PFSK-1 (cell line): Measurements from ENCODE around the gene STRN4.

Source experiments
- FOXP2 ChIP-seq: optimal IDR thresholded peaks from 2 replicates; pipeline ENCODE3; 2011; ENCODE audit warnings: borderline replicate concordance, control low read depth, inconsistent platforms; ENCODE audit not compliant: insufficient read depth; ENCODE audit errors: extremely low read length, extremely low read depth
- POLR2AphosphoS5 ChIP-seq: IDR thresholded peaks from 2 replicates; pipeline ENCODE4 v1.6.1; 2012; ENCODE audit warnings: low read depth, mild to moderate bottlenecking, control low read depth, low read length, moderate library complexity
- SIN3A ChIP-seq: IDR thresholded peaks from 2 replicates; pipeline ENCODE4 v1.6.1; 2012; ENCODE audit warnings: mild to moderate bottlenecking, low read length, moderate library complexity, borderline replicate concordance; ENCODE audit not compliant: insufficient read depth
- TAF1 ChIP-seq: IDR thresholded peaks from 2 replicates; pipeline ENCODE4 v1.6.1; 2012; ENCODE audit warnings: low read length, control low read depth, borderline replicate concordance; ENCODE audit not compliant: insufficient read depth
- TF ChIP-seq, protein P1 (sequence below), 2 experiments: IDR thresholded peaks; 2 replicates each; pipeline versions ENCODE4 v1.6.1 to v1.8.0; 2011 to 2012; ENCODE audit warnings: low read depth in 2 of 2, low read length in 2 of 2, control low read depth in 1 of 2, inconsistent platforms in 1 of 2, mild to moderate bottlenecking in 1 of 2, moderate library complexity in 1 of 2; ENCODE audit not compliant: insufficient read depth in 1 of 2

The STRN4 gene

GRCh38 chr19:46788262-46788967 lies 42.2 kb upstream of the STRN4 start, which contains the start of gene SLC1A5:
Gene SLC1A5, minus strand, starts transcription at chr19:46788594. Its CDS starts 629 bp downstream, at chr19:46787965.
- TF ChIP-seq TAF1 (peak; percentile 100), POLR2AphosphoS5 (peak; percentile 100), FOXP2 (peak; percentile 79), SIN3A (peak; percentile 96; the same call in 1 of the 2 replicates)
- TF ChIP-seq, protein P1, sequence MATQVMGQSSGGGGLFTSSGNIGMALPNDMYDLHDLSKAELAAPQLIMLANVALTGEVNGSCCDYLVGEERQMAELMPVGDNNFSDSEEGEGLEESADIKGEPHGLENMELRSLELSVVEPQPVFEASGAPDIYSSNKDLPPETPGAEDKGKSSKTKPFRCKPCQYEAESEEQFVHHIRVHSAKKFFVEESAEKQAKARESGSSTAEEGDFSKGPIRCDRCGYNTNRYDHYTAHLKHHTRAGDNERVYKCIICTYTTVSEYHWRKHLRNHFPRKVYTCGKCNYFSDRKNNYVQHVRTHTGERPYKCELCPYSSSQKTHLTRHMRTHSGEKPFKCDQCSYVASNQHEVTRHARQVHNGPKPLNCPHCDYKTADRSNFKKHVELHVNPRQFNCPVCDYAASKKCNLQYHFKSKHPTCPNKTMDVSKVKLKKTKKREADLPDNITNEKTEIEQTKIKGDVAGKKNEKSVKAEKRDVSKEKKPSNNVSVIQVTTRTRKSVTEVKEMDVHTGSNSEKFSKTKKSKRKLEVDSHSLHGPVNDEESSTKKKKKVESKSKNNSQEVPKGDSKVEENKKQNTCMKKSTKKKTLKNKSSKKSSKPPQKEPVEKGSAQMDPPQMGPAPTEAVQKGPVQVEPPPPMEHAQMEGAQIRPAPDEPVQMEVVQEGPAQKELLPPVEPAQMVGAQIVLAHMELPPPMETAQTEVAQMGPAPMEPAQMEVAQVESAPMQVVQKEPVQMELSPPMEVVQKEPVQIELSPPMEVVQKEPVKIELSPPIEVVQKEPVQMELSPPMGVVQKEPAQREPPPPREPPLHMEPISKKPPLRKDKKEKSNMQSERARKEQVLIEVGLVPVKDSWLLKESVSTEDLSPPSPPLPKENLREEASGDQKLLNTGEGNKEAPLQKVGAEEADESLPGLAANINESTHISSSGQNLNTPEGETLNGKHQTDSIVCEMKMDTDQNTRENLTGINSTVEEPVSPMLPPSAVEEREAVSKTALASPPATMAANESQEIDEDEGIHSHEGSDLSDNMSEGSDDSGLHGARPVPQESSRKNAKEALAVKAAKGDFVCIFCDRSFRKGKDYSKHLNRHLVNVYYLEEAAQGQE (IDR thresholded peaks at IDR 0.05; ENCODE audit: insufficient read depth in 1 of 2, low read depth in 2 of 2, low read length in 2 of 2) = peak; percentile 71

GRCh38 chr19:46787331-46788261 lies 41.3 kb upstream of the STRN4 start:
- TF ChIP-seq, protein P1 (IDR thresholded peaks at IDR 0.05; ENCODE audit: insufficient read depth in 1 of 2, low read depth in 2 of 2, low read length in 2 of 2) = peak in 1 of 2 experiments; percentile 20; a peak in 1 of 4 replicates
- peak; percentile 13 for TF ChIP-seq FOXP2
- no peak for TF ChIP-seq POLR2AphosphoS5

- no peak for TF ChIP-seq TAF1
- no peak; the same call in 1 of the 2 replicates for TF ChIP-seq POLR2AphosphoS5
- TF ChIP-seq SIN3A = no peak
- no peak for TF ChIP-seq FOXP2
- TF ChIP-seq, protein P1 (IDR thresholded peaks at IDR 0.05; ENCODE audit: insufficient read depth in 1 of 2, low read depth in 2 of 2, low read length in 2 of 2) = no peak
Measured at GRCh38 chr19:46787040-46787330, 40.7 kb upstream of the STRN4 start.

GRCh38 chr19:46786236-46787039 lies 40.2 kb upstream of the STRN4 start:
- no peak; the same call in 1 of the 2 replicates for TF ChIP-seq POLR2AphosphoS5
- TF ChIP-seq, protein P1 (IDR thresholded peaks at IDR 0.05; ENCODE audit: insufficient read depth in 1 of 2, low read depth in 2 of 2, low read length in 2 of 2) = no peak
- TF ChIP-seq FOXP2 = peak; percentile 65
- TF ChIP-seq TAF1 = 0 out of 2 replicates have a peak, but pooled peaks have one; percentile 61
- peak; percentile 98; the same call in 1 of the 2 replicates for TF ChIP-seq SIN3A
